ENCODE results near the gene ACTN1.

Gene ACTN1

GRCh38 chr14:68970038-68970612 lies 9.0 kb downstream of the ACTN1 start:
- DNase-seq (ENCODE audit: low read depth in 1 of 2, low spot score in 1 of 2): no peak

GRCh38 chr14:68969278-68970033 lies 9.6 kb downstream of the ACTN1 start:
- no peak for DNase-seq (ENCODE audit: low read depth in 1 of 2, low spot score in 1 of 2)

GRCh38 chr14:68968721-68969120 lies 10.4 kb downstream of the ACTN1 start:
- no peak for DNase-seq (ENCODE audit: low read depth in 1 of 2, low spot score in 1 of 2)

- DNase-seq (ENCODE audit: low read depth in 1 of 2, low spot score in 1 of 2): peak in 1 of 2 donors; percentile 45
Observed at GRCh38 chr14:68968051-68968450, 11.1 kb downstream of the ACTN1 start.

- no peak for DNase-seq (ENCODE audit: low read depth in 1 of 2, low spot score in 1 of 2)
Observed at GRCh38 chr14:68967459-68967940, 11.6 kb downstream of the ACTN1 start.

GRCh38 chr14:68966872-68967301 lies 12.2 kb downstream of the ACTN1 start:
- DNase-seq (ENCODE audit: low read depth in 1 of 2, low spot score in 1 of 2): no peak

GRCh38 chr14:68965261-68965761 lies 13.8 kb downstream of the ACTN1 start:
- no peak for DNase-seq (ENCODE audit: low read depth in 1 of 2, low spot score in 1 of 2)

- no peak for DNase-seq (ENCODE audit: low read depth in 1 of 2, low spot score in 1 of 2)
Observed at GRCh38 chr14:68964300-68965093, 14.6 kb downstream of the ACTN1 start.

- no peak for DNase-seq (ENCODE audit: low read depth in 1 of 2, low spot score in 1 of 2)
Observed at GRCh38 chr14:68962681-68963080, 16.4 kb downstream of the ACTN1 start.

GRCh38 chr14:68961781-68962584 lies 17.1 kb downstream of the ACTN1 start:
- no peak for DNase-seq (ENCODE audit: low read depth in 1 of 2, low spot score in 1 of 2)

- no peak for DNase-seq (ENCODE audit: low read depth in 1 of 2, low spot score in 1 of 2)
Observed at GRCh38 chr14:68961361-68961760, 17.7 kb downstream of the ACTN1 start.

- no peak for DNase-seq (ENCODE audit: low read depth in 1 of 2, low spot score in 1 of 2)
Observed at GRCh38 chr14:68960123-68960522, 19.0 kb downstream of the ACTN1 start.

GRCh38 chr14:68959035-68959434 lies 20.1 kb downstream of the ACTN1 start:
- no peak for DNase-seq (ENCODE audit: low read depth in 1 of 2, low spot score in 1 of 2)

- DNase-seq (ENCODE audit: low read depth in 1 of 2, low spot score in 1 of 2): no peak
Observed at GRCh38 chr14:68958553-68958952, 20.5 kb downstream of the ACTN1 start.

- no peak for DNase-seq (ENCODE audit: low read depth in 1 of 2, low spot score in 1 of 2)
Observed at GRCh38 chr14:68957775-68958174, 21.3 kb downstream of the ACTN1 start.

GRCh38 chr14:68956724-68957123 lies 22.4 kb downstream of the ACTN1 start:
- no peak for DNase-seq (ENCODE audit: low read depth in 1 of 2, low spot score in 1 of 2)

GRCh38 chr14:68955851-68956179 lies 23.3 kb downstream of the ACTN1 start:
- DNase-seq (ENCODE audit: low read depth in 1 of 2, low spot score in 1 of 2): no peak

- DNase-seq (ENCODE audit: low read depth in 1 of 2, low spot score in 1 of 2): no peak
Observed at GRCh38 chr14:68955164-68955850, 23.8 kb downstream of the ACTN1 start.

GRCh38 chr14:68953196-68953555 lies 25.9 kb downstream of the ACTN1 start:
- DNase-seq (ENCODE audit: low read depth in 1 of 2, low spot score in 1 of 2): no peak

GRCh38 chr14:68952531-68953195 lies 26.4 kb downstream of the ACTN1 start:
- no peak for DNase-seq (ENCODE audit: low read depth in 1 of 2, low spot score in 1 of 2)

All from stimulated activated CD4-positive, alpha-beta T cell treated with anti-CD3 and anti-CD28 coated beads, Interleukin-15, amount 100 ng/mL, for 1 hour (primary cell).